Heart right ventricle (tissue), 16 donors: ENCODE measurements around the gene EGR4. TPM values are rescaled to one million over a fixed set of nuclear protein-coding genes. Genes with fewer than 3 reads are reported as not detected.

Experiments used
- ATAC-seq, 8 donors: fragments of 200-7000 bp; cut with Tn5 transposase; one replicate each; pipeline ENCODE4 v1.9.1; 2020; ENCODE audit warnings: mild to moderate bottlenecking in 8 of 8, moderate library complexity in 8 of 8, moderate number of reproducible peaks in 1 of 8
- DNase-seq, 2 donors: peaks; one replicate each; pipeline ENCODE4 v3.0.0-alpha.2; 2020
- H3K27ac ChIP-seq, 10 donors: fragments of 200-600 bp; sonication (generic) in 2 of 10; one replicate each; pipeline versions ENCODE4 v1.5.0 to v1.8.0; 2020 to 2022; ENCODE audit warnings: mild to moderate bottlenecking in 3 of 10
- H3K27me3 ChIP-seq, 7 donors: fragments of 200-600 bp; one replicate each; pipeline ENCODE4 v1.8.0; 2021 to 2022; ENCODE audit warnings: mild to moderate bottlenecking in 2 of 7
- H3K36me3 ChIP-seq, 9 donors: fragments of 200-600 bp; sonication (generic) in 1 of 9; one replicate each; pipeline versions ENCODE4 v1.5.0 to v1.8.0; 2020 to 2022; ENCODE audit warnings: mild to moderate bottlenecking in 2 of 9
- H3K4me1 ChIP-seq, 9 donors: fragments of 200-600 bp; sonication (generic) in 1 of 9; one replicate each; pipeline versions ENCODE4 v1.5.0 to v1.8.0; 2020 to 2022; ENCODE audit warnings: mild to moderate bottlenecking in 4 of 9
- H3K4me3 ChIP-seq, 10 donors: fragments of 200-600 bp; sonication (generic) in 2 of 10; one replicate each; pipeline versions ENCODE4 v1.5.0 to v1.8.0; 2020 to 2022; ENCODE audit warnings: mild to moderate bottlenecking in 7 of 10, moderate library complexity in 2 of 10
- H3K9me3 ChIP-seq, 11 donors: fragments of 200-600 bp in 10 of 11; sonication (generic) in 2 of 11; one replicate each; pipeline versions ENCODE4 v1.5.0 to v1.8.0; 2013 to 2022; ENCODE audit warnings: mild to moderate bottlenecking in 2 of 11, control low read depth in 1 of 11, moderate library complexity in 1 of 11
- WGBS, 2 donors: extraction: QIAGEN DNeasy Blood & Tissue Kit; methylation state at CpG; one replicate each; pipeline ENCODE4 v1.1.7; 2013; ENCODE audit warnings: inconsistent platforms in 1 of 2; 5-methylcytosine and 5-hydroxymethylcytosine counted together
- intact Hi-C, 10 donors: fragments of 100-400 bp; cut with DNase I; formaldehyde crosslinking; loops; one replicate each; pipeline versions ENCODE4 v1.11.1 to v1.14.2; 2022
- polyA plus RNA-seq, 2 donors: library from polyadenylated mRNA; stranded (reverse); fragments of 200-250 nt; gene quantifications; one replicate each; pipeline ENCODE4 v1.2.3, GENCODE V29; 2013
- total RNA-seq, 10 donors: library from RNA; stranded (reverse); fragmentation: NEBNext Ultra II Directional in 3 of 10; extraction: Animal tissue kit (Norgen Biotek cat#: 25700) in 3 of 10; gene quantifications; one replicate each; pipeline versions ENCODE4 v1.2.1 to v1.2.4, GENCODE V29; 2021 to 2023
- TF ChIP-seq, protein P1 (sequence below), 9 donors: fragments of 200-600 bp; sonication (generic) in 2 of 9; IDR thresholded peaks; one replicate each; pipeline versions ENCODE4 v1.5.0 to v1.8.0; 2021 to 2022; ENCODE audit warnings: antibody characterized with exemption in 9 of 9, mild to moderate bottlenecking in 5 of 9, moderate library complexity in 1 of 9
- donor health status: Arrhythmogenic right ventricular cardiomyopathy.
- donor health status: ischemic (EF 13 %, LVEDD 7.1; RV severe dilation, severe dysfunction).
- donor health status: healthy with polysubstance abuse.
- donor health status: DM: no; HTN: yes; CAD: no.
- donor health status: DM: no; HTN: no; CAD: no.
- donor health status: ischemic (EF 25% LVEDD 6.9; RV normal size, moderate dysfunction).
- donor health status: ischemic (EF 25% LVEDD 5.7; RV mildly dilated, moderate dysfunction).
- donor health status: healthy.
- donor health status: DM: yes; HTN: yes; CAD: no.
- donor health status: Ischemic cardiomyopathy.
- donor health status: ischemic (EF 35%, LVEDD 5.7; RV mildly dilated, moderate dysfunction).
- donor health status: nonischemic (EF 11% LVEDD 7.7; RV severe dilation, severe dysfunction).
- donor health status: DM: yes; HTN: yes; CAD: no.
- donor health status: PGD.
- donor health status: ischemic (EF 29% LVEDD 5.4; RV normal size, mild dysfunction).
- donor health status: nonischemic (EF 23%, LVEDD 6.1; RV moderate dilation, normal function).

The EGR4 gene
- total and polyA plus RNA-seq, 12 donors = 0.36 TPM; not detected in 11

DNA sequence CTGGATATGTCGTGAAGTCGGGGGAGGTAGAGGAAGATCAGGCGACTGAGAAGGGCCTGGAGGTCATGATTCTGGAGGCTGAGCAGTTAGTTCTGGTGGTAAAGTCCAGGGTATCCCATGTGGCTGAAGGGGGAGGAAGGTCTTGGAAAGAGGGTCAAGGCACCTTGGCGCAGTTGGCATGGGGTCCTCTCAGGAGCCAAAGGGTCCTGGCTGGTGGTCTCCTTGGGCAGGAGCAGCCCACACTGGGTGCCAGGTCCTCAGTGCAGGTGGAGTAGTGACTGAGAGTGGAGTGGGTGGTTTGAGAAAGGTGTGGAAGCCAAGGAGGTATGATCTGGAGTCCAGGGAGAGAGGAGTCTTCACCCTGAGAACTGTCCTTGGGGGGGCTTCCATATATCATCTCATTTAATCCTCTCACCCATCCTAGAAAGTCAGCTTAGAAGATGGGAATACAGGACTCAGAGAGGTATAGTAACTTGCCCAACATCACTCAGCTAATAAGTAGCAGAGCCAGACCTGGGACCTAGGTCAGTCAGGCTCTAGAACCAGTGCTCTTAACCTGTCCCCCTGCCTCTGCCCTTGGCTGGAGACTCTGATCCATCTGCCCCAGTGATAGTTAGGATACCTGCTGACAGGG lies 33.5 kb downstream of the EGR4 start:
- 70 to 95% methylated on average over 4 of the region's 4 CpGs for WGBS, 2 donors
- ATAC-seq (no peak), DNase-seq (no peak)
- Histone ChIP-seq H3K4me1 (peaks cover 0 to 5% (median 0%) of the 10 kb centered on the region in 9 donors), H3K27me3 (peaks cover 0 to 4% (median 2%) of the 10 kb centered on the region in 7 donors), H3K4me3 (no peak overlapping the region), H3K9me3 (no peaks in the 10 kb centered on the region), H3K36me3 (peaks cover 0 to 5% (median 0%) of the 10 kb centered on the region in 9 donors), H3K27ac (no peak overlapping the region)
- TF ChIP-seq, protein P1, sequence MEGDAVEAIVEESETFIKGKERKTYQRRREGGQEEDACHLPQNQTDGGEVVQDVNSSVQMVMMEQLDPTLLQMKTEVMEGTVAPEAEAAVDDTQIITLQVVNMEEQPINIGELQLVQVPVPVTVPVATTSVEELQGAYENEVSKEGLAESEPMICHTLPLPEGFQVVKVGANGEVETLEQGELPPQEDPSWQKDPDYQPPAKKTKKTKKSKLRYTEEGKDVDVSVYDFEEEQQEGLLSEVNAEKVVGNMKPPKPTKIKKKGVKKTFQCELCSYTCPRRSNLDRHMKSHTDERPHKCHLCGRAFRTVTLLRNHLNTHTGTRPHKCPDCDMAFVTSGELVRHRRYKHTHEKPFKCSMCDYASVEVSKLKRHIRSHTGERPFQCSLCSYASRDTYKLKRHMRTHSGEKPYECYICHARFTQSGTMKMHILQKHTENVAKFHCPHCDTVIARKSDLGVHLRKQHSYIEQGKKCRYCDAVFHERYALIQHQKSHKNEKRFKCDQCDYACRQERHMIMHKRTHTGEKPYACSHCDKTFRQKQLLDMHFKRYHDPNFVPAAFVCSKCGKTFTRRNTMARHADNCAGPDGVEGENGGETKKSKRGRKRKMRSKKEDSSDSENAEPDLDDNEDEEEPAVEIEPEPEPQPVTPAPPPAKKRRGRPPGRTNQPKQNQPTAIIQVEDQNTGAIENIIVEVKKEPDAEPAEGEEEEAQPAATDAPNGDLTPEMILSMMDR (IDR thresholded peaks at IDR 0.05) = no peak
- intact Hi-C loops = no loop called here

GRCh38 chr2:73259276-73259675 lies 34.1 kb downstream of the EGR4 start:
- 91 to 93% methylated on average over 8 of the region's 8 CpGs for WGBS, 2 donors
- no peak for ATAC-seq
- TF ChIP-seq, protein P1 (IDR thresholded peaks at IDR 0.05) = no peak
- intact Hi-C loops = no loop called here
- Histone ChIP-seq H3K9me3 (no peaks in the 10 kb centered on the region), H3K27me3 (peaks cover 0 to 4% (median 0%) of the 10 kb centered on the region in 7 donors), H3K4me3 (no peak overlapping the region), H3K27ac (no peak overlapping the region), H3K36me3 (peaks cover 0 to 10% (median 0%) of the 10 kb centered on the region in 9 donors), H3K4me1 (peaks cover 0 to 5% (median 0%) of the 10 kb centered on the region in 9 donors)
- DNase-seq = no peak

- H3K4me3 ChIP-seq = no peak overlapping the region
- peaks cover 0 to 14% (median 3%) of the 10 kb centered on the region in 9 donors for H3K36me3 ChIP-seq
- intact Hi-C loops = no loop called here
- DNase-seq (no peak), ATAC-seq (no peak)
- H3K9me3 ChIP-seq = no peaks in the 10 kb centered on the region
- TF ChIP-seq, protein P1 (IDR thresholded peaks at IDR 0.05) = no peak
- no peak overlapping the region for H3K27ac ChIP-seq
- 95 to 98% methylated on average over 9 of the region's 9 CpGs for WGBS, 2 donors
- peaks cover 0 to 4% (median 0%) of the 10 kb centered on the region in 7 donors for H3K27me3 ChIP-seq
- peaks cover 0 to 5% (median 0%) of the 10 kb centered on the region in 9 donors for H3K4me1 ChIP-seq
Observed at GRCh38 chr2:73258913-73259215, 34.5 kb downstream of the EGR4 start.

- H3K4me1 ChIP-seq = peaks cover 0 to 5% (median 0%) of the 10 kb centered on the region in 9 donors
- H3K9me3 ChIP-seq = no peaks in the 10 kb centered on the region
- no peak overlapping the region for H3K27ac ChIP-seq
- no peak for DNase-seq
- ATAC-seq = no peak
- peaks cover 0 to 19% (median 8%) of the 10 kb centered on the region in 9 donors for H3K36me3 ChIP-seq
- peaks cover 0 to 4% (median 0%) of the 10 kb centered on the region in 7 donors for H3K27me3 ChIP-seq
- intact Hi-C loops = no loop called here
- no peak overlapping the region for H3K4me3 ChIP-seq
- TF ChIP-seq, protein P1 (IDR thresholded peaks at IDR 0.05) = no peak
- 80 to 88% methylated on average over 8 of the region's 8 CpGs for WGBS, 2 donors
Observed at GRCh38 chr2:73258186-73258912, 35.0 kb downstream of the EGR4 start.
